Measurements from ENCODE around the gene PRPF40A.

The PRPF40A gene

GRCh38 chr2:152716805-152717227, 445 bp downstream of the PRPF40A start:
- peak; percentile 1 to 86 (median 82) for DNase-seq

DNA sequence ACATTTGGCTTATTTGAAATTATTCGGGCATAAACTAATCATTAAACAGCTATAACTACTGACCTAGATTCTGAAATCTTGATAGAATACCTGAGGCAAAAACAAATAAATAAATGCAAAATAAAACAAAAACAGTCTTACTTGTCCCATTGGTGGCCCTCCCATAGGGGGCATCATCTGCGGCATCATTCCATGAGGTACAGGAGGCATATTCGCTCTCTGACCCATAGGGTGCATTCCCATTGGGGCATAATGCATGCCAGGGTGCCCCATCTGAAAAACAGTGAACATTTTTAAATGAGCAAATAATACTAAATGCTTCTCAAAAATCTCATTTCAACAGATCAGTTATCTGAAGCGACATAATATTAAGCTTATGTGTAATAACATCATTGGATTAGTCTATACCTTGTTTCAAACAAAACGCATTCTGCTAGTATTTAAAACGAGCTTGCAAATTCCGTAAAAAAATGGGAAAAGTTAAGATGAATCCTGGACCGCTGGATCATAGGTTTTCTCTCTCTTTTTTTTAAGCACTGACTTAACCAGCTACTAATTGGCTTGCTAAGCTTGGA, 1.3 kb downstream of the PRPF40A start:
- DNase-seq = peak; percentile 2 to 17 (median 4)

GRCh38 chr2:152715112-152715511, 2.1 kb downstream of the PRPF40A start:
- DNase-seq = no peak

- no peak for DNase-seq
These were observed 6.5 kb downstream of the PRPF40A start for GRCh38 chr2:152710713-152711112.

GRCh38 chr2:152708742-152709141, 8.5 kb downstream of the PRPF40A start:
- no peak for DNase-seq

GRCh38 chr2:152706477-152707021, 10.7 kb downstream of the PRPF40A start:
- DNase-seq = no peak

DNA sequence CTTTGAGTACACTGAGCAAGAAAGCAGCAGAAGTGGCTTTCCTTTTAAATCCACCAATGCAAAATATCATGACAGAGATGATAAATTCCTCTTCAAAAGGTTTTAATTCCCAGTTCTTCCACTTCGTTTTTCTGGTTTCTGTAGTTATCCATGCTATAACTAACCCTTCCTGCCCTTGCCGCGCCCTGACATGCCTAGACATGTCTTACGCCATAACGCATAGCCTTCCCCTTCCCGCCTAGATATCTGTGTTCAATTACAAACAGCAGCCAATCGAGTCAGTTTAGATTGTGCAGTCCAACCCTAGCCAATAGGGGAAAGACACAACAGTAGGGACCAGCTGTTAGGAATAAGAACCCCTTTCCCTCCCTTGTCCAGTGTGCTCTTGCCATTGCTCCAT, 16.1 kb downstream of the PRPF40A start:
- no peak for DNase-seq

GRCh38 chr2:152696476-152696875, 20.8 kb downstream of the PRPF40A start:
- DNase-seq = no peak

DNA sequence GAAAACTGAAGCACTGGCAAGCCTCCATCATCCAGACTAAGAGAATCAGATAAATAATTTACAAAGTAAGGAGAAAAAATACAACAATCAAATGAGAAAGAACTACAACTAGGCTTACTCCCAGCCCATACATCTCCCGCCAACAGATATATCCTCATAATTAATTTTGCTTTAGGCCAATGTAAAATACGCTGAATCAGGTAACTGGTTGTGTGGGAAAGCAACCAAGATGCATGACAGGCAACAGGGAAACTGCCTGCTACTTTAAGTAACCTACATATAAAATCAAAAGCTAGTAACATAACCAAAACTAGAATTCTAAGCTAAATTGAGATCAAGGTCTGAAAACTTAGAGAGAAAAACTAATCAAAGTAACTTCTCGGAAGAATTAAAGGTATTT, 21.5 kb downstream of the PRPF40A start:
- DNase-seq = no peak

DNA sequence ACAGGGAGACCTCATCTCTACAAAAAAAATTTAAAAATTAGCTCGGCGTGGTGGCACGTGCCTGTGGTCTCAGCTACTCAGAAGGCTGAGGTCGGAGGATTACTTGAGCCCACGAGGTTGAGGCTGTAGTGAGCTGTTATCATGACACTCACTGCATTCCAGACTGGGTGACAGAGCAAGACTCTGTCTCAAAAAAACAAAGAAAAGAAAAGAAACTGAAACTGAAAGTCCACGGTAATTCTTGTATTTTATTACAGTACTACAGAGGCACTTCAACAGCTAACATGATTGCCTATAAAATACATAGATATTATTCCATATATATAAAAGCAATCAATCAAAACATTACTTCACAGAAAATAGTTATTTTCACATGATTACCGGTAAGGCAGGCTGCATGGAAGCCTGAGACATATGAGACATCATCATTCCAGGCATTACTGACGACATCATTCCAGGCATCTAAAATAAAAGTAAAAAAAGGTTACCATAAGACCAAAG, 23.1 kb downstream of the PRPF40A start:
- DNase-seq = no peak

- no peak for DNase-seq
These were observed 24.2 kb downstream of the PRPF40A start for GRCh38 chr2:152693033-152693432.

GRCh38 chr2:152686321-152686720, 30.9 kb downstream of the PRPF40A start:
- no peak for DNase-seq

DNA sequence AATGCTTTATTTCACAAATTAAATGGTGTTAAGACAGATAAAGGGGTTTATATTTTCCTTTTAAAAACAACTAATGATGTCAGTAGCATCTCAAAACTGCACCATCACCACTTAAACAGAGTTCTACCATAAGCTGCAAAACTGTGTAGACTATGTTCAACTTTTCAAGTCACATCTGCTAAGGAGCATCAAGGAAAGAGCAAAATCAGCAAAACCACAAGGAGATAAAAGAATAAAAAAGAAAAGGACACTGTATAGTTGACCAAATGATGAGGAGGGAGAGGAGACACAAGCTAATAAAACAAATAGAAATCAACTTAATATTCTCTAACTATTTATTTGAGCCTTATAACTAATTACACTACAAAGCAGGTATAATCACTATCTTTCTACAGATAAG, 33.9 kb downstream of the PRPF40A start:
- DNase-seq = no peak

- DNase-seq = peak in 1 of 3 experiments; percentile 15
These were observed 34.6 kb downstream of the PRPF40A start for GRCh38 chr2:152682663-152683062.

GRCh38 chr2:152678808-152679207, 38.5 kb downstream of the PRPF40A start:
- DNase-seq = no peak

DNA sequence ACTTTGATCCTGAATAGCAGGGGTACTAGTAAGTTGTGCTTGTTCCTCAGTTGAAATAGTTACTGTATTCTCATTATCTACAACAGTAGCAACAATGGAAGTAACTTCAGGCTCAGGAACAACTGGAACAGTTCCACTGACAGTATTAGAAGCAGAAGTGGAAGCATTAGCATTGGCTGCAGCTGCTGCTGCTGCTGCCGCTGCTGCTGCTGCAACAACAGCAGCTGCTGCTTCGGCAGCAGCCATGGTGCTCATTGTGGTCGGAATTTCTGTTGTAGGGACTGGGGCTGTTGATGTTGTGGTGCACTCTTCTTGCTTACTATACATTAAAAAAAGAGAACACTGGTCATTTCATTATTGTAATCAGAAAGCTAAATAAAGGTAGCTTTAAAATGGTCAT, 40.8 kb downstream of the PRPF40A start:
- DNase-seq = no peak

- DNase-seq = no peak
These were observed 42.9 kb downstream of the PRPF40A start for GRCh38 chr2:152674334-152674733.

DNA sequence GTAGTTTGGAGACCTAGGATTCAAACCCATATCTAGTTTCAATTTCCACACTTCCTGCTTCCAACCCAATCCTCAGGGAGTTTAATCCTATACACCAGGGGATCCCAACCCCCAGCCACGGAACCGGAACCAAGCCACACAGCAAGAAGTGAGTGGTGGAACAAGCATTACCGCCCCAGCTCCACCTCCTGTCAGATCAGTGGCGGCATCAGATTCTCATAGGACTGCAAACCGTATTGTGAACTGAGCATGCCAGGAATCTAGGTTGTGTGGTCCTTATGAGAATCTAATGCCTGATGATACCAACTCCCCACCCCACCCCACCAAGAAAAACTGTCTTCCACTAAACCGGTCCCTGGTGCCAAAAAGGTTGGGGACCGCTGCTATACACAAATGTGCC, 52.5 kb downstream of the PRPF40A start:
- DNase-seq = no peak

DNA sequence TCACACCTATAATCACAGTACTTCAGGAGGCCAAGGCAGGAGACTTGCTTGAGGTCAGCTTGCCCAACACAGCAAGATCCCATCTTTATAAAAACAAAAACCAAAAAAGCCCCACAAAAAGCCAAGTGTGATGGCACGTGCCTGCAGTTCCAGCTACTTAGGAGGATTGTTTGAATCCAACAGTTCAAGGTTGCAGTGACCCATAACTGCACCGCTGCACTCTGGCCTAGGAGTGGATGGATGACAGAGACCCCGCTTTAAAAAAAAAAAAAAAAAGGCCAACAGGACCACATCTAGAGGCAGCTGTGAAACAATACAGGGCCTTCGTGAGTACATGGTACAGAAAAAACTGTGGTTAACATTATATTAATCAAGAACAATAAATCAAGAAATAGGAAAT, 56.2 kb downstream of the PRPF40A start:
- no peak for DNase-seq

- no peak for DNase-seq
These were observed 59.0 kb downstream of the PRPF40A start for GRCh38 chr2:152658221-152658620.

DNA sequence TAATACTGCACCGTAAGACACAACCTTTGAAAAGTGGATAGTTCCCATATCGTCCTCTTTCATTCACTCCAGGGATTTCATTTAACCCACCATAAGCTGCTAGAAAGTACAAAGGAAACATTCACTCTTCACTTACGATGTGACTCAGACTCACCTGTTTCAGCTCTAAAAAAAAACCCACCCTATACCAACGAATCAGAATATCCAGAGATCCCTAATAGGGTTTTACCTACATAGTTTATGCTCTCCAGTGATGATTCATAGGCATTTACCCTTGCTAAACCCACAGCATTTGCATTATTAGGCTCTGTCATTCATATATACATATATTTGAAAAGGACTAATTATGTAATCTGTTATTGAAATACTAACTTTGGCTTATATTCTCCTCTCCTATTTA, 60.2 kb downstream of the PRPF40A start:
- DNase-seq = no peak

DNA sequence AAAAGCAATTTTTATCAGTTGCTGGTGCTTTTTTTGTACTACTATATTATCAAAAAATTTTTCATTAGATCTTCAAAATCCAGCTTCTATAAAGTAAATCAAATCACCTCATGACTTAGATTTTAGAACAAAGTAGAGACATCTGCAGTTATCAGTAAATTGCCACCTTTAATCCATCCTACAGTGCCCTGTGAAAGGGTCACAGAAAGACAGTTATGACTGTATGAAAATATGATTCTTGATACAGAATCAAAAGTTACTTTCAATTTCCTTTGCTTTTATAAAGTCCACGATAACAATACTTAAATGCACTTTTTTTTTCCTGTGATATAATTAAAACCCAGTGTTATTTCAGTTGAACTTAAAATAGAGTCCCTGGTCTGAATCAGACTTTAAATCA, 61.4 kb downstream of the PRPF40A start:
- DNase-seq = no peak

GRCh38 chr2:152651834-152652233, 65.4 kb downstream of the PRPF40A start:
- peak in 1 of 3 experiments; percentile 58 for DNase-seq

GRCh38 chr2:152650768-152651371, 66.4 kb downstream of the PRPF40A start:
- DNase-seq = no peak

DNA sequence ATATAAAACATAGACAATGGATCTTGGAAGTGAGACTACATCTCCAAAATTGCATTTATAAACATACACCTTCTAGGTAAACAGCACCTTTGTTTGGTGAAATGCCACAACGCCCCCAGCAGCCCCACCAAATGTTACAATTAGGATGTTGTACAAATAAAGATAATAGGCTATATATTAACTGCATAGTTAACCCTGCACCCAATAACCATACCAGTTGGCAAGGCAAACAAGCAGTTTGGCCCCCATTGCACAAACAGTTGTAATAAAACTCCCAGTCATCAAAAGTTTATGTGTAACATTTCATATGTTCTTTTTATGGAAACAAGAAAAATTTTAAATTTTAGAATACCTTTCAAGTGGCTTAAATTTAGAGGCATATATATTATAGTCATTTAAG, 67.3 kb downstream of the PRPF40A start:
- DNase-seq = no peak
